GM19240 (cell line): ENCODE results near the gene NOS1AP.

ENCODE experiments used
- DNase-seq: peaks from one replicate; pipeline ENCODE4 v3.0.0; 2011; ENCODE audit warnings: low spot score; ENCODE audit not compliant: insufficient read length

NOS1AP gene

DNA sequence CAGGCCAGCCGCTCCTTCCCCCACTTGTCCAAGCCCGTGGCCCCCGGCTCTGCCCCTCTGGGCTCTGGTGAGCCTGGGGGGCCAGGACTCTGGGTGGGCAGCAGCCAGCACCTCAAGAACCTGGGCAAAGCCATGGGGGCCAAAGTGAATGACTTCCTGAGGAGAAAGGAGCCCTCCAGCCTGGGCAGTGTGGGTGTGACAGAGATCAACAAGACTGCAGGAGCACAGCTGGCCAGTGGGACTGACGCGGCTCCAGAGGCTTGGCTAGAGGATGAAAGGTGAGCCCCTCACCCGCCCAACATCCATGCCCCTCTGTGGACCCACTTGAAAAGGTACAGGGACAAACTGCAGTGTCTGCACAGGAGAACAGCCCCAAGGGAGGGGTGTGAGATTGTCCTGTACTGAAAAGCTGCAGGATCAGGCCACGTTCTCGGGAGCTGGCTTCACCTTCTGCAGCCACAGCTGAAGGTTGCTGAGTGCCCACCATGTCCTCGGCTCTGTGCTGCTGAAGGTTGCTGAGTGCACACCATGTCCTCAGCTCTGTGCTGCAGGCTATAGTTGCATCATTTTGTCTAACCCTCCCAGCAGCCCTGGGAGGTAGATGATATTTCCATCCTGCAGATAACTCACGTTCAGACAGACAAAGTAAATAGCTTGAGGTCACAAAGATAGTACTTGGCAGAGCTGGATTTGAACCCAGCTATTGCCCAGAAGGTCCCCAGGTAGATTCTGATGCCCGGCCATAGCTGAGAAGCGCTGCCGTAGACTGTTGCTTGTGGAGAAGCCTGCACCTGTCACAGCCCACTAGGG is 312.7 kb downstream of the NOS1AP start:
- no peak for DNase-seq

DNA sequence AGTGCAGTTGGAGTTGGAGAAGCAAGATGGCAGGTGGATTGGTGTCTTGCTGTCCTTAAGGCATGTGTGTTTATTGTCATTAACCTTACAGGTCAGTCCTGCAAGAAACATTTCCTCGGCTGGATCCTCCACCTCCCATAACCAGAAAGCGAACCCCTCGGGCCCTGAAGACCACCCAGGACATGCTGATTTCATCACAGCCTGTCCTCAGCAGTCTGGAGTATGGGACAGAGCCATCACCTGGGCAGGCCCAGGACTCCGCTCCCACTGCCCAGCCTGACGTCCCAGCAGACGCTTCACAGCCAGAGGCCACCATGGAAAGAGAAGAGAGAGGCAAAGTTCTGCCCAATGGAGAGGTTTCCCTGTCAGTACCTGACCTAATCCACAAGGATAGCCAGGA is 313.6 kb downstream of the NOS1AP start:
- DNase-seq, result no peak

DNA sequence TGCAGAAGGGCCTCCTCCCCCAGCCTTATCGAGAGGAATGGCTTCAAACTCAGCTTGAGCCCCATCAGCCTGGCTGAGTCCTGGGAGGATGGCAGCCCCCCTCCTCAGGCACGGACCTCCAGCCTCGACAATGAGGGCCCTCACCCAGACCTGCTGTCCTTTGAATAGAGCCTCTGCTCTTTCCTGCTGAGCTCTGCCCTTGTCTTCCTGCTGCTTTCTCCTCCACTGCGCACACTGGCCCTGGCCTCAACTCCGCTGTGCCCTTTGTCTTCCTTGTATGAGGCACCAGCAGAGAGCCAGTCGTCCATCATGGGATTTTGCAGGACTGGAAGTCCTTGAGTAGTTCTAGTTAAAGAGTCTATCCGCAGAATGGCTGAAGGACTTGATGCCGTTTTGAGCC is 314.0 kb downstream of the NOS1AP start:
- no peak for DNase-seq

DNA sequence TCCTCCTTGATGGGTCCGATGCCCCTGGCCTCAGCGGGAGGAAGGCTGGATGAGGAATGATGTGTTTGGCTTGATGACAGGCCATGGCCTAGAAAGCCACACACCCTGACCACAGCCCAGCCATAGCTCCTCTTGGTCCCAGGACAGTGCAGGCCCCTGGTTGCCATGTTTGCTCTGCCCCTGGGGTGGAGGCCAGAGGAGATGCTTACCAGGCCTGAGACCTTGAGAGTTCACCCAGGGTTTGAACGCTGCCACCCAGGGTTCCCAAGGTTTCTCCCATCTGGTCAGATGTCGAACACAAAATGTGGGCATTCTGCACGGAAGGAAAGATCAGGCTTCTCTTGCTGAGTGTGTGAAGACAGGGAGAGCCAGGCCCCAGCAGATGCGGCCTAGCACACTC is 314.6 kb downstream of the NOS1AP start:
- DNase-seq, result no peak

DNA sequence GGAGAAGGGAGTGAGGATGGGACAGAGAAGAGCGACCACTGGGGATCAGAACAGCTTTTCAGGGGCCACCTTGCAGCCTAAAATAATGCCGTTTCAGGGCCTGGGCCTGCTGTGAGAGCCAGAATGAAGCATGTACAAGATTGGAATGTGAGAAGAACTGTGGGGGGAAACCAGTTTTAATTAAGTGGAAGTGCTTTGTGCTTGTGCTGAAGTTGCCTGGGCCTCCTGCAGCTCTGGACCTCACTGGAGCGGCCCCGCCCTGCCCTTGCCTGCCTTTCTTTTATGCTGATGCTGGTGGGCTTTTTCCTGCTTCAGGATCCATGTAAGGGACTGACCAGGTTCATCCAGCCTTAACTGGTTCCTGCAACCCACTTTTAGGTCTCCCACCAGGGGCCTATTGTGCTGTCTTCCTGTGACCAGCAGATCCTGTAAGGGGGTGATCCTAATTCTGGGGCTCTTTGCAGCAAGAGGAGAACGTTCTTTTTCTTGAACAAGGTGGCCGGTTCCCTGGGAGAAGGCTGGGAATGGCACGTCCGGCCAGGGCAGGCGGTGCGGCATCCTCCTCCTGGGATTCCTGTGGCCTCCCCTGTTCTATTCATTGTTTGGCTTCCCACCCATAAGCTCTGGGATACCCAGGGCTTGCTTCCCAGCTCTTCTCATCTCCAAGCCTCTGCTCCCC is 315.2 kb downstream of the NOS1AP start:
- no peak for DNase-seq

DNA sequence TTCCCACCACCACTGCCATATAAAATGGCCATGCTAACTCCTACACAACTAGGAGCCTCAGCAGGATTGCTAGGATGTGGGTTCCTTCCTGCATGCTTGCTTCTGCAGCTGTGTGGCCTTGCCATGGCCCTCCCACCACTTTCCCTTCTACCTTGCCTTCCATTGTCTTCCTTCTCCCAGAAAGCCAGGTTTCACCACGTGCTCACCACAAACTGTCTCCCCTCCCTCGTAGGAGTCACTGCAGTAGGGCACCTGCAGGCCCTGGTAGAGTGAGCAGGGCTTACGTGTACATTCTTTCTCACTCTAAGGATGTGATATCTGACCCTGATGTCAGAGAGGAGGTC is 315.8 kb downstream of the NOS1AP start:
- no peak for DNase-seq

DNA sequence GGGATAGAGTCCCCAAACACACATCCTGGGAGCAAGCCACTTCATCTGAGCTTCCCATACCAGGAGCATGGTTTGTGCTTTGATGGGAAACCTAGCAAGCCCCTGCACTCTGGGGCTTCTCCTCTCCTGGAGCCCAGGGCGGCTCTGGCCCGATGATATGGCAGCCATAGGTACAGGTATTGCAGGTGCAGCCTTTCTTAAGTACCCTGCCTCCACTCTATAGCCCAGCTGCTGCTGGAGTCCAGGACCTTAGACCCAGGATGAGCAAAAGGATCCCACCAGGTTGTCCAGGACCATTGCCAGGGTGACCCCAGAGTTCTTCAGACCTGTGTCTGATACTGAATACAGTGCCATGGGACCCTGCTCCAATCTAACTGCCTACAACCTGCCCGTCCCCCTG is 316.2 kb downstream of the NOS1AP start:
- no peak for DNase-seq

DNA sequence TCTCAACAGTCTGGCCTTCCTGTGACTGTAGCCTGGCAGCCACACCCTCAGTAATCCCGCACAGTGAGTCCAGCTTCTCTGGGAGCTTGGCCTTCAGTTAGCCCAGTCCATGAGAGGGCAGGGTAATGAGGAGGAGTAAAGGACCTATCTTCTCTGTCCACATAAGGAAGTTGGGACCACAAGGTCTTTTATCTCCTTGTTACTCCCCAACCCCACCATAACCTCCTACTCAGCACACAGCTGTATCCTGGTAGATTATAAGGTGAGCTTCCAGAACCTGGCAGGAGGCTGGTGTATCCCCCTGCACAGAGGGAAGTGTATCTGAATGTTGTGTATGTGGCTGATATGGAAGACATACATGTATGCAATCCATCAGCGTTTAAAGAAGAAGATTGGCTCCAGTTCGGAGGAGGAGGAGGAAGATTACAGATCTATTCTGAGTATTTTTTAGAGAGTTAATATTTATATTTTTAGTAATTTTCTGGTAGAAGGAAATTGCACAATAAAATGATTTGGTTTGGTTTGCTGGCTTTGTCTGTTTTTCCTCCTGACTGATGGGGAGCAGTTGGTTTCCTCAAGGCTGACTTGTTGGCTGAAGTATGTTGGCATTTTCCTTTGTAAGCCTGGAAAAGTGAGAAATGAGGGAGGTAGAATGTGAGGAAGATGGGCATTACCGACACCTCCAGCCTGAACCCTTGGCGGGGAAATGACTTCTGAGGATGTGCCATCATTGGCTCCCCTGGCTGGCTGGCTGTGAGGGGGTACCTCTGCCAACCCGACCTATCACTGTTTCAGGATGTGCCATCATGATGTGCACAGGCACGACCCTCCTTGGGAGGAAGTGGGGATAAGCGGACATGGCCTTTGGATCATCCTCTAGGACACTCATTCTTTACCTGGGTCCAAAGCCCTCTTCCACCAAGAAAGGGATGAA is 317.1 kb downstream of the NOS1AP start:
- no peak for DNase-seq

DNA sequence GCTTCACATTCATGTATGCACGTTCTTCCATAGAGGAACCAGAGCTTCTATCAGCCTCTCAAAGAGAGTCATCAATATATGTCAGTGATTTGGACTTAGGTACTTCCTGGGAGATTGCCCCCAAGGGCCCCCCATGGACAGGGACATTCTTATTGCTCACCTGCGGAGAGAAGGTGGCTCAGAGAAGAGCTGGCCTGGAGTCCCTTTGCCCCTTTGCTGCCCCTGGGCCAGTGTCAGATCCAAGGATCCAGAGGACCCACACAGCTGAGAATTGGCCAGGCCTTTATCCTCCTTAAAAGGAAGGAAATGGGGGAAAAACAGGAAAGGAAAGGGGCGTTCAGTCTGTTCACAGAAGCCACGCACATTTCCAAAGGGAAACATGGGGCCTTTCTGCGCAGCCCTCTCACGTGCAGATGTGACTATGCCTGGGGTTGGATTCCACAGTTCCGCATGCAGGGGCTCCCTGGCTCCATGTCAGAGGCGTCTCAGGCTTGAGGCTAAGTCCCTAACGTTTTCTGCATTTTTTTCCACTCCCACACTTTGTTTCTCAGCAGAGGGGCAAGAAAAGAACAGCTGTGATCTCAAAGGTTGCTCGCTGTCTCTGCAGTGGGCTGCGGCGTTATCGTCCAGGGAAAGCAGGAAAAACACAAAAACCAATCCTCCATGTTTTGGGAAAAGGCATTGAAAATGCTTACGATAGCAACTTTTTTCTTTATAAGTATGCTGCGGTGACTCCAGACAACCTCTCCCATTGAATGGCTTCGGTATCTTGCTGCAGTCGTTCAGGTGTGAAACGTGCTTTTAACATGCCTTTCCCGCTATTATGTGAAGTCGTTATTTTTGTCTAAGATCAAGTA is 318.0 kb downstream of the NOS1AP start:
- DNase-seq, result no peak

DNA sequence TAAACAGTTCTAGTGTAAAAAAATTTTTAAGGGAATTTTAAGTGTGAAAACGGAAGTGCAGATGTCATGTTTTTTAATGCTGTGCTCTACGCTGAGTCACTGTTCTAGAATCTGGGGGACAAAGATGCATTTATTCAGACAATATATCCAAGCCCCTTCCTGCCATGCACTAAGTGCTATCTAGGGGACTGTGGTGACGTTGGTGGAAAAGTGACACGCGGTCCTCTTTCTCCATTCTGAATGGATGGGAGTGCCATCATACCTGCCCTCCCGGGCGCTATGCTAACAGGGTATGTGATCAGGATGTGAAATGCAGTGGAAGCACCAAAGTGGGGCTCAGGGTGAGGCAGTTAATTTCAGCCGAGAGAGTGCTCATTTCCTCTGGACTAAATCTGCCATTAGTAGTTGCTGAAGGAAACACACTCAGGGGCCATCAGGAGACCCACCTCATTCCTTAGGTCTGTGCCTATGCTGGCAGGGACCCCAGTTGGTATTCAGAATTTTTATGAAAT is 318.6 kb downstream of the NOS1AP start:
- no peak for DNase-seq

DNA sequence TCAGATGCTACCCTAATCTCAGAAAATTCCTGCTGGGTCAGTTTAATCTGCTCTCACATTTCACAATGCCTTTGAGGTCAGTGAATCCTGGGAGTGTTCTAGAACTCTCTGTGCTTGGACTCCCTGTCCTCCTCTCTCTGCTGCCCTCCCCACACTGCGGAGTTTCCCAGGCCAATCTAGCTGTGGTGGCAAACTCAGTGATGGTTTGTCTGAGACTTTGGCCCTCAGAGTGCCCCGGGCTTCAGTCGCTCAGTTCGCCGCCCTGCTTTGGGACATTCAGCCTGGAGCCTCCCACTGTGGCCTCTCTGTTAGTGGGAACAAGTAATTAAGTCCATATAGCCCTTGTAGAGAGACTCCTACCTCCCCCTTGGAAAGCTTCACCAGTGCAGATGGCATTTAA is 319.1 kb downstream of the NOS1AP start:
- DNase-seq, result no peak

DNA sequence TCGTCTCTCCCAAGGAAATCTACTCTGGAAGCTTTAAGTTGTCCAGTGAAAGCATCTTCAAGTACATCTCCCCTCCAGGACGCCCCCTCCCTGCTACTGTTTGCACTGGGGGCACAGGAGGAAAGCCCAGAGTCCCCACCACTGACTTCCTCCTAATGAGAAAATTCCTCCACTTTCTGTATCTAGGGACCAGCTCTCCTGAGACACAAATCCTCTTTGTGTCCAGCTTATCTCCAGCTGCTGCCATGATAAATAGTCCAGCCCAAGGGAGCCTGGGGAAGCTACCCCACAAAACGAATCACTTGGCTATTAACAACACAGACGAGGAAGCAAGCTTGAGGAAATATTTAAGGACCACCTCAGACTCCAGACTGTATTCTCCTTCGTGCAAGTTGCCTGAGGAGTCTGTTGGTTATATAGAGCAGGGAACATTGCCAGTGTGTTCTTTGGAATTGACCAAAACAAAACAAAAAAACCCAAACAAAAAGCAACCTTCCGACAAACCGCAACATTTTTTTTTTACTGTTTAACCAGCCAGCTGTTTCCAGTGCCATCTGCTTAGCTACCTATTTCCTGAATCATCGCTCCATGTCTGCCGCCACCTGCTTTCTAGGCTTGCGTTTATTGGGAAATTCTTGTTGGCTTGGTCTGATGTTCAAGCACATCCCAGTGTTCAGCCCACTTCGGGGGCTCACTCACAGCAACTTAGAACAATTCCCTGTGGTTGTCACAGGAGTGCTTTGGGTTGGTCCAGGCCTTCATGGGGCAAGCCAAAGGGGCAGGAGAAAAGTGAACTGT is 319.7 kb downstream of the NOS1AP start:
- no peak for DNase-seq

DNA sequence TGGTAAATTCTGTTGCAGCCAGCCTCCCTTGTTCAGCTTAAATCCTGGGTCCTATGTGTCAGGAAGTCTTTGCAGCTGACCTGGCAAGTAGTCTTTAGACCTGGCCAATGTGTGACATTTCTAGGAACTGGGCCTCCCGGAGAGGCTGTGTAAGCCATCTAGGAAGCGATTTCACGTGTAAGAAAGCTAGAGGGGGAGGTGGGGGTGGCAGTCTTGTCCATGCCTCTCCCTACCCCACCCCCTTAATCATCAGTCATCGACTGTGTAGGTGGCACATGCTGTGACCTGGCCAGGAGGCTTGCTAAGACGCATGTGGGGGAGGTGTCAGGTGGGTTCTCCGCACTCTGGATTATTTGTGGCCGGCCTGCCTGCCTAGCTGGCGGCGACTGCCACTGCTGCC is 320.5 kb downstream of the NOS1AP start:
- DNase-seq, result no peak

DNA sequence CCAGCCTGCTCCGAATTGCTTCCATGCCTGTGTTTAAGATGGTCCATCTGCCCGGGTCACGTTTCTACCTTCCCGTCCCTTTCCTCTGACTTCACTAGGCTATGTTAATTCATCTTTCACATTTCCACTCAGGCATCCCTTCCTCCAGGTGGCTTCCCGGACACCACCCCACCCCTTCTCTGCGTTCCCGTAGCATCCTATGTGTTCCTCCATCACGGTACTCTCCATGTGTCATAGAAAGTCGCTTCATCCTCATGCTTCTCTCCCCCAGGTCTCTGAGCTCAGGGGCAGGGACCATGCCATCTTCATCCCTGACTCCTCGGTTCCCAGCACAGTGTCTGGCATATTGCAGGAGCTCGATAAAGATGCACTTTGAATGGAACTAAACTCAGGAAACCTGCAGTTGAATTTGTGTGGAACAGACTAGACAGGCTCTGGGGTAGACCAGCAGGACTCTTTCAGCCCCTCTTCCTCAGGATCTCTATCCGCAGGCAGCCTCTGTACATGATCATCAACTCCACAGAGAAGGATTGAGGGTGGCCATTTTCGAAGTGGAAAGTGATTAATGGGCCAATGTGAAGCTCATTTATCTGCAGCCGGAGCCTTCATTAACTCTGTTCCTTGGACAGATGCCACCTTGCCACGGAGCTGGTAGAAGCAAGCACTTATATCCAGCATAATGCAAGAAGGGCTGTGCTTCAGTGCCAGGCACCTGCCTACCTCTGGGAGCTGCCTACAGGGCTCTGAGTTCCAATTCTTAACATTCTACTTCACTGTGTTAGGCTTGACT is 321.1 kb downstream of the NOS1AP start:
- DNase-seq, result no peak

DNA sequence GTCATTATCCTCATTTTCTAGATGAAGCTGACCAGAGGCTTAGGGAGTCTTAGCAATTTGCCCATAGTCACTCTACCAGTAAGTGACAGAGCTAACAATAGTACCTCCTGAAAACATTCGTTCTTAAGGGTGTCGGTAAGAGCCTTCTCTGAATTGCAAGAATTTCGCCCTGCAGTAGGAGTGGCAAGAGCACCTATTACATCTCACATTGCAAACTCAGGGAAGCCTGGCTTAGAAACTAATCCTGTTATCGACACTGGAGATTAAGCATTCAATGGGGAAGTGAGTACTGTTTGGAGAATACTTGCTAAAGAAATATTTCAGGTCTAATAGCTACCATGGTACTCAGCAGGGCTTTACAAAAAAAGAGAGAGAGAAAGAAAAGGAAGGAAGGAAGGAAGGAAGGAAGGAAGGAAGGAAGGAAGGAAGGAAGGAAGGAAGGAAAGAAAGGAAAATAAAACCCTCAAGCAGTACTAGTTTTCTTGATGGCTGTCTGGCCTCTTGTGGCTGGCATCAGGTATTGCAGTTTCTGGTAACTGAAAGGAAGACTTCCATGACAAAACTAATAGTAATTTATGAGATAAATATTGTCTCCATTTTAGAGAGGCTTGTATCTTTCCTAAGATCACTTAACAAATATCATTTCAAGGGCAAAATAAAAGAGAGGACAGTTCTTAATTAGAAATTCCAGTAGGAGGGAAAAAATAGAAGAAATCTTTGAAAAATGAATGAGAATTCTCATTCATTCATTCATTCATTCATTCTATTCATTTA is 322.5 kb downstream of the NOS1AP start:
- peak; percentile 29 for DNase-seq

DNA sequence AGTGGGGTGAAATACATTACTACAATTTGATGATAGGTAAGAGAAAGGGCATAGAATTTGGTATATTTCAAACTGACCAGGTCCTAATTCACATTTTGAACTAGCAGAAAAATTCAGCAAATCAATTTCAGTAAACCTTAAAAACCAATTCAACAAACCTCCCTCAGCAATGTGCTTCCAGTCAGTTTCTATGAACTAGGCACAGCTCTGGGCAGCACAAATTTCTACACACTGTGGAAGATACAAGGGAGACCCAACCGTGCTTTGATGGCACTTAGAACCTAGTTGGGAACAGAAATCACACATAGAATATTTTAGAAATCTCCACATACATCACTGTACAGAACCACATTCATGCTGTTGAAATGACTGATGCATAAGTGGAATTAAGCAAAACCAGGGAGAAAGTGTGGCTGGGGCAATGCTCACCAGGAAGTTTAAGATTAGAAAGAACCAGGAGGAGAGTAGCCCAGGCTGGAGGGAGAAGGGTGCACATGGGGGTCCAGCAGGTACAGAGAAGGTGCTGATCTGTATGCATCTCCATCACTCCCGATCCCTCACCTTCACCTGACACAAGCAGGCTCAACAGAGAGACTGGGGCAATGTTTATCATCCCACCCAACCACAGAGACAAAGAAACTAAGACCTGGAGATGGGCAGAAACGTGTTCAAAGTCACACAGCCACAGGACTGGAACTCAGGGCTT is 326.9 kb downstream of the NOS1AP start:
- DNase-seq, result no peak

DNA sequence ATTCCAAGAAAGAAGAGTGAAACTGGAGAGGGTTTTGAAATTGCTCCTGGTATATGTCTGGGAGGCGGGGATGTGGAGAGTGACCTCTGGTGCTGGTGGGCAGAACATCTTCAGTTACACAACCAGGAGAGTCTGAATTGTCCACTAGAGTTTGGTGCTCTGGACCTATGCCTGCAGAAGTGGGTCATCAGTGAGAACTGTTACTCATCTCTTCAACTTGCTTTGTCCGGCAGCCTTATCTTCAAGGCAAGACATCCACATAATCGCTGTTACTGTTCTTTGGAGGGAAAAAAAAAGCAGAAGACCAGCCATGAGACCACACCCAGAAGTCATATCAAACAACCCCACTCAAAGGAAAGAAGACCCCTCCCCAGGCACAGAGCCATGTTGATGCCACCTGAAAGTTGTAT is 327.6 kb downstream of the NOS1AP start:
- no peak for DNase-seq
